AG10803 (cell line): ENCODE measurements around the gene SLC2A4.

Source experiments
- DNase-seq: peaks from one replicate; pipeline ENCODE4 v3.0.0; 2010; ENCODE audit warnings: low read depth
- H3K4me3 ChIP-seq: 2 replicates; pipeline ENCODE4 v1.5.1; 2011; ENCODE audit warnings: mild to moderate bottlenecking, low read length, control low read depth
- CTCF ChIP-seq: conservative IDR thresholded peaks from 2 replicates; pipeline ENCODE4 v1.5.1; 2011; ENCODE audit warnings: mild to moderate bottlenecking, low read length, control low read depth, inconsistent platforms

The SLC2A4 gene

GRCh38 chr17:7294614-7295153 is 13.2 kb downstream of the SLC2A4 start, which contains the start of gene YBX2:
Gene YBX2 (minus strand): TSS chr17:7294639. CDS start chr17:7294500, 139 bp downstream.
- TF ChIP-seq CTCF, result no peak
- no peak within 1 kb of the TSS for H3K4me3 ChIP-seq
- DNase-seq, result no peak

DNA sequence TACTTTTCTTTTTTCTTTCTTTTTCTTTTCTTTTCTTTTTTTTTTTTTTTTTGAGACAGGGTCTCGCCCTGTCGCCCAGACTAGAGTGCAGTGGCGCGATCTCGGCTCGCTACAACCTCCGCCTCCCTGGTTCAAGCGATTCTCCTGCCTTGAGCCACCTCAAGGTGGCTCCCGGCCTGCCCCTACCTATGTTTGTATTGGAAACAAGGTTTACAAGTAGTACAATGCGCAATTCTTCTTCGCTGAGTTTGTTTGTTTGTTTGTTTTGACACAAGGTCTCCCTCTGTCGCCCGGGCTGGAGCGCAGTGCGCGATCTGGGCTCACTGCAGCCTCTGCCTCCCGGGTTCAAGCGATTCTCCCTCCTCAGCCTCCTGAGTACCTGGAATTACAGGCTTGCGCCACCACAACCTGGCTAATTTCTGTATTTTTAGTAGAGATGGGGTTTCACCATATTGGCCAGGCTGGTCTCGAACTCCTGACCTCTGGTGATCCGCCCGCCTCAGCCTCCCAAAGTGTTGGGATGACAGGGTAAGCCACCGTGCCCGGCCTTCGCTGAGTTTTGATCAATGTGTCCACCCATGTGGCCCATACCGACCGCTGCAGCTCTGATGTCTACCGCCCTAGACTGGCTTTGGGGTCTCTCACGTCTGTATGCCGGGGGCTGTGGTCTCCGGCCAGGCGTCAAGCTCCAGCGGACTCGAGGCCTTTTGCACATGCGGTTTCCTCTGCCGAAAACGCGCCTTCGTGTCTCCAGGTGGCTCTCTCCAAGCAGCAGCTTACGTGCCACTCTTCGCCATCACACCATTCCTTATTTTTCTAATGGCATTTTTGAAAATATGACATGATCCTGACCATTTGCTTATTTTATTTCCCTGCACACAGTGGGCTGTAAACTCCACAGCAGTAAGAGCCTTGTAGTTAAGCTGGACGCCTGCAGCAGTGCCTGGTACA is 14.0 kb downstream of the SLC2A4 start:
- no peak for DNase-seq
- H3K4me3 ChIP-seq, result no peak overlapping the region
- TF ChIP-seq CTCF, result no peak

DNA sequence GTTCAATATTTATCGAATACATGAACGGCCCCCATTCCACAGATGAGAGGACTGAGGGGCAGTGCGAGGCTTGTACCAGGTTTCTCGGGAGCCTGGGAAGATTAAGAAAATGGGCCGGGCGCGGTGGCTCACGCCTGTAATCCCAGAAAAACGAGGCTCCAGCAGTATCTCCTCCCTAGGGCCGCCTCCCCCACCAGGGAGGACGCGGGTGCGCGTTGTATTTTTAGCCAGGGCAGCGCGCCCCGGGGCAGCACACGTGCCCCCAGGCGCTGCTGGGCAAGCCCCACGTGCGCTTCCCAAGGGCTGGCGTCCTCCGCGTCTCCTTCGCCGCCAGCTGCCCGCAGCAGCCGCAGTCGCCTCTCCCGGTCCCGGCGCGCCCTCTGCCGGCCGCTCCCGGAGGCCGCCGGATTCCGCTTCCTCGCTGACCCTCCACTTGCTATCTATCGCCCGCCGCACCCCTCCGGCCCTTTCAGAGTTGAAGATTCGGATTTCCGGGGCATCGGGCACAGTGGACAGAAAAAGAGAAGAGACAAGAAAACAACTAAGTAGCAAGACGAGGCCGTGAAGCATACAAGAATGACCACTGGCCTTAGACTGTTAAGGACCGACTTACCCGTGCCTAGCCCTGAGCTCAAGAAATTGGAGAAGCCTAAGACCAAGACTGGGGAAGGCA is 14.8 kb downstream of the SLC2A4 start:
- no peak overlapping the region for H3K4me3 ChIP-seq
- peak; percentile 56 for TF ChIP-seq CTCF
- peak; percentile 79 for DNase-seq

DNA sequence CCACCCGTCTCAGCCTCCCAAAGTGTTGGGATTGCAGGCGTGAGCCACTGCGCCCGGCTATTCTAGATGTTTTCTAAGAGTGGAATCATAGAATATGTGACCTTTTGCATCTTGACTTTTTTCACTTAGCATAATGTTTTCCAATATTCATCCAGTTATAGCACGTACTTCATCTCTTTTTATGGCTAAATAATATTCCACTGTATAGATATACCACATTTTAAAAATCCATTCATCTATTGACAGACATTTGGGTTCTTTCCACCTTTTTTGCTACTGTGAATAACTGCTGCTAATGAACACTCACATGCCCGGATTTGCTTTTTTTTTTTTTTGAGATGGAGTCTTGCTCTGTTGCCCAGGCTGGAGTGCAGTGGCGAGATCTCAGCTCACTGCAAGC is 22.7 kb downstream of the SLC2A4 start:
- no peak for DNase-seq
- no peak for TF ChIP-seq CTCF
- H3K4me3 ChIP-seq, result no peak overlapping the region

GRCh38 chr17:7306911-7307685 is 25.6 kb downstream of the SLC2A4 start, which contains the start of gene EIF5A:
Gene EIF5A (plus strand): TSS chr17:7307628. CDS start chr17:7309636, 2,008 bp downstream.
- no peak for TF ChIP-seq CTCF
- DNase-seq, result peak; percentile 100
- H3K4me3 ChIP-seq, result peak within 1 kb of the TSS; percentile 93

DNA sequence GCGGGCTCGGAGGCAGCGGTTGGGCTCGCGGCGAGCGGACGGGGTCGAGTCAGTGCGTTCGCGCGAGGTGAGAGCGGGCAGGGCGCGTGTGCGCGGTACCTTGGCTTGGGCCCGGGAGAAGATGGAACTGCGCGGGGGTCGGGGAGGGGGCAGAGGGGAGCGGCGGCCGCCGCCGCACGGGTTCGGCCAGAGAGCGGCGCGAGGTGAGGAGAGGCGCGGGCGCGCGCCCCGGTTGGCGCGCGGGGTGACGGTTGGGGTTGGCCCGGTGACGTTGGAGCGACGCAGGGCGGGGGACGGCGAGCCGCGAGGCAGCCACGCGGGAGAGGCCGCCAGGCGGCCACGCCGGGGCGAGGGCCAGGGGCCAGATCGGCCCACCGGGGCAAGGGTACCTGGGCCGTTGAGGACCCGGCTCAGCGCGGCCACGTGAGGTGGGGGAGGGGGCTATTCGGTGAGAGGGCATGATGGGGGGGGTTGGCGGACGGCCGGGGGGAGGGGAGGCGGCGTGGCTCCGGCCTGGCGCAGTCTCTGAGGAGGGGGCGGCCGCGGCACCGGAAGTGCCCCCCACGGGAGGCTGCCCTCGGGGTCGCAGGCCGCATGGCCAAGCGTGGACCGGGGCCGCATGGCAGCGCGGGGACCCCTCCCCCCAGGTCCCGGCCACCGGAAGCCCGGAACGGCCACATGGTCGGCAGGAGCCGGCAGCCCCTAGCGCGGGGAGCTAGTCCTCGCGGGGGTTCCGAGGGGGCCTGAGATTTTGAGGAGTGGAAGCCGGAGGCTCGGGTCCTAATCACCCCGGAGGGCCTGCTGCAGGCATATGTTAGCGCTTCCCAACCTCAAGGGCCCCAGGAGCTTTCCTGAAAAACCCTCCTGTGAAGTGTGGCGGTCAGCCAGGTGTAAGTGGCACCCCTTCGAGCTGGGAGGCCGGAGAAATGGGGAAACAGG is 26.4 kb downstream of the SLC2A4 start:
- H3K4me3 ChIP-seq, result peak overlapping the region; percentile 93
- DNase-seq, result peak; percentile 39
- TF ChIP-seq CTCF, result no peak
